GM12892 (cell line): ENCODE data around the gene ZNF536.

Experiments
- DNase-seq: peaks from one replicate; pipeline ENCODE4 v3.0.0; 2011; ENCODE audit not compliant: insufficient read length
- FAIRE-seq: peaks from 2 replicates; lab custom pipeline; 2011; peaks lifted over from hg19 to GRCh38; lab: Jason Lieb, UNC
- POLR2A ChIP-seq: IDR thresholded peaks from 2 replicates; pipeline ENCODE4 v1.6.1; 2011; ENCODE audit warnings: low read depth, low read length, control low read depth
- POLR2AphosphoS5 ChIP-seq: IDR thresholded peaks from 2 replicates; pipeline ENCODE4 v1.6.1; 2011; ENCODE audit warnings: low read depth, low read length, control low read depth
- TAF1 ChIP-seq: IDR thresholded peaks from 2 replicates; pipeline ENCODE4 v1.6.1; 2011; ENCODE audit warnings: low read depth, mild to moderate bottlenecking, control low read depth, low read length, borderline replicate concordance

The ZNF536 gene

GRCh38 chr19:30367006-30367405, 5.2 kb upstream of the ZNF536 start:
- no peak for TF ChIP-seq POLR2AphosphoS5
- TF ChIP-seq TAF1 = no peak
- TF ChIP-seq POLR2A = no peak
- FAIRE-seq (no peak), DNase-seq (no peak)

DNA sequence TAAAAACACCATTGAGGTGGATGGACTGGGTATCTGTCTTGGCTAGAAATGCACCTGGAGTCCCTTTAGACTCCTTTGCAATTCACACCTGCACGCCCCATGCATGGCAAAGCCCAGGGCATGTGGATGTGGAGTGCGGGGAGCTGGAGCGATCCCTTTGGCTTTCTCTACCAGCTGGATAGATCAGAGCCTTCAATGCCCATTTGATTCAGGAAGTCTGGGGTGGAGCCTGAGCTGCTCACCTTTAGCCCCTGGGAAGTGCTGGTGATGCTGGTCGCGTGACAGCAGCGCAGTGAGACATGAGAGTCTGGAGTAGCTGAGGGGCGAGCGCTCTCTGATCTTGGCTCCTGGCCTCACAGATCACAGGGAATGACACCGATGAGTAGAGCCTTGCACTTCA, 4.8 kb upstream of the ZNF536 start:
- FAIRE-seq (no peak), DNase-seq (no peak)
- TF ChIP-seq TAF1 (no peak), POLR2A (no peak), POLR2AphosphoS5 (no peak)

GRCh38 chr19:30369833-30370232, 2.4 kb upstream of the ZNF536 start:
- no peak for FAIRE-seq
- TF ChIP-seq POLR2A (no peak), TAF1 (no peak)
- no peak for DNase-seq

DNA sequence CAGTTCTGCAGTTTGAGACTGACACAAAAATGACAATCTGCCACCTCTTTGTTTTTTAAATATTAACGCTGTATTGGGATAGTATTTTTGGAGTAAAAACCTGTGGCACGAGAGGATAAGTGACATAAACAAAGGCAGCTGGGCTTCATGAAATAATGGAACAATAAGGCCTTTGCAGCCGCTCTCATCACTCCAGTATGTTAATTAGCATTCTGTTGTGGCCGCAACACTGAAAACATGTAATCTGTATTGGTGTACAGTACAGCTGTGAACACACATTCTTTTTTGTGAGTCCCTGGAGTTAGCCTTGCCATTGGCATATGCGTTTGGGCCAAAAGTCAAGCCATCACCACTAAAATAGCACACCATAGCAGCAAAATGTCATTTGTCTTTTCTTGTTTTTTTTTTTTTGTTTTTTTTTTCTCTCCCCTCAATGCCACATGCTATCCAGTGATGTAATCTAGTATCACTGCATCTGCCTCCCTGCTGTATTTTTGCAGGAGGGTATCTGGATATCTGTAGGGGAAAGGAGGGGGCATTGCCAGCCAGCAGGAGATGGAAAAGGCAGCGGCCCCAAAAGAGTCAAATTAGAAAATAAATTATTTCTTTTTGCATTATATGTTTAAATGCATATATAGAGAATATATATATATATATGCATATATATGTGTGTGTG, 885 bp upstream of the ZNF536 start:
- no peak for DNase-seq

GRCh38 chr19:30373593-30373992, 1.4 kb downstream of the ZNF536 start:
- FAIRE-seq (no peak), DNase-seq (no peak)
- TF ChIP-seq POLR2AphosphoS5 = no peak
- TF ChIP-seq POLR2A = no peak
- TF ChIP-seq TAF1 = no peak

More for the DNA sequence above, 885 bp upstream of the ZNF536 start:
- FAIRE-seq = no peak
- TF ChIP-seq POLR2A = no peak
- TF ChIP-seq TAF1 = no peak
- no peak for TF ChIP-seq POLR2AphosphoS5

GRCh38 chr19:30374539-30374864, 2.3 kb downstream of the ZNF536 start:
- FAIRE-seq (no peak), DNase-seq (no peak)
- TF ChIP-seq POLR2AphosphoS5 = no peak
- TF ChIP-seq TAF1 = no peak
- no peak for TF ChIP-seq POLR2A

DNA sequence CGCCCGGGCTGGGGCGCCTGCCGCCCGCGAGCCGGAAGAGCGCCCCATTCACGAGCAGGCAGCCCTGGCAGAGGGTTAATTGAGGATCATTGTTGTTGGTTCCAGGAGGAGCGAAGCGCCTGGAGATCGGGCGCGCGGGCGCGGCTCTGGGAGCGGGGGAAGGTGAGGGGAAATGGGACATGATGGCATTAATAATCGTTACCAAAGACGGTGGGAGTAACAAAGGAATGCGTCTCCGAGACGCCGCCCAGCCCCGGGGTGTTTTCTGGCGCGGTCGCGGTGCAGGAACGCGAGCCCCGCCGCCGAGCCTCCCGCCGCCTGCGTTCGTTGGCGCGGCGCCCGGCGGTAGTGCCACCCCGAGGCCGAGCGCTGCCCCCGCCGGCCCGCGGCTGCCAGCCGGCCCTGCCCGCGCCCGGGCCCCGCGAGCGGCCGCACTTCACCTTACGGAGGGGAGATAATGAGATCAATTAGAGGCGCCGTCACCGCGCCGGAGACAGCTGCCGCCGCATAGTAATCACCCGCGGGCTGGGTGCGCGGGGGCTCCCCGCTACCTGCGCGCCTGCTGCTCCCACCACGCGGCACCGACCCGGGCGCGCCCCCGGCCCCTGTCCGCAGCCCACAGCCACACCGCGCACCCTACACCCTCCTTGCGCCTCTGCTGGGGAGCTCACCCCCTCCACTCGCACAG, 2.8 kb downstream of the ZNF536 start:
- no peak for FAIRE-seq
- no peak for TF ChIP-seq POLR2AphosphoS5
- no peak for TF ChIP-seq POLR2A
- TF ChIP-seq TAF1 = no peak
- no peak for DNase-seq

DNA sequence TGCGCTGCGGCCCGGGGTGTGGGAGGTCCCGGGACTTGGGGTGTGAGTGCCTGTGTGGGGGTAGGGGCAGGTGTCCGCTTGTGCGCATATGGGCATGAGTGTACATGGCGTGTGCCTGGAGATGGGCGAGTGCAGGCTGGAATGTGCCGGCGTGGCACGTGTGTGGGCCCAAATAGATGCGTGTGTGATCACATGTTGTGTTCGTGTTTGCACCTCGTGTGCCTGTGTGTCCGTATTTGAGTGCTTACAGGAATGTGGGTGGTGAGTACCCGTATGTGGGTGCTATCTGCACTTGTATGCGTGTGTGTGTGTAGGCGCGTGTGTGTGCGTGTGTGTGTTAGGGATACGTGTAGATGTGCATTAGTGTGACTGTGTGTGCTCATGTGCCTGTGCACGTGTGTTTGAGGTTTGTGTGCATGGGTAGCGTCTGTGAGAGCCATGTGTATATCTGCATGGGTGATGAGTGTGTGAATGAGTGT, 3.4 kb downstream of the ZNF536 start:
- DNase-seq (no peak), FAIRE-seq (no peak)
- no peak for TF ChIP-seq TAF1

GRCh38 chr19:30376272-30376671, 4.1 kb downstream of the ZNF536 start:
- FAIRE-seq = no peak
- TF ChIP-seq POLR2AphosphoS5 = no peak
- TF ChIP-seq TAF1 = no peak
- TF ChIP-seq POLR2A = no peak
- no peak for DNase-seq

GRCh38 chr19:30376826-30377425, 4.7 kb downstream of the ZNF536 start:
- TF ChIP-seq POLR2A (no peak), POLR2AphosphoS5 (no peak), TAF1 (no peak)
- DNase-seq (no peak), FAIRE-seq (no peak)

DNA sequence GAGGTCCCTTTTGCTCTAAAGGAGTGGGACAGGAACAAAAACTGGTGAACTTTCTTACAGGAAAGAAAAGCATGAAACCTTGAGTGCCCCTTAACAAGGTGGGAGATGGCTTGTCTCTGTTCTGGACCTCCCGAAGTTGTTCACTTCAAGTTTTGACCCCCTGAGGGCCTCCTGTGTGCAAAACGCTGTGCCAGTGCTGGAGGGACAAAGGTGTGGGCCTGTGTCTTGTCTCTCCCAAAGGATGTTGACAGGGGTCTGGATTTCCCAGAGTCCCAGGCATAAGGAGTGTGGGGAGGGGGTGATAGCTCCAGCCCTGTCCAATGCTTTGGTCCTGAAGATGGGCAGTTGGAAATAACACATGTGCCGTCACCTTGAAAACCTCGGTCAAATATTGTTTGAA, 6.5 kb downstream of the ZNF536 start:
- no peak for DNase-seq
- FAIRE-seq = no peak
- no peak for TF ChIP-seq POLR2AphosphoS5
- TF ChIP-seq TAF1 = no peak
- TF ChIP-seq POLR2A = no peak
